GM19099 (cell line): ENCODE data around the gene HIP1.
A peak's percentile ranks its signal among the peaks of the same experiment; 100 is the strongest.
"Not testable (repeated sequence)": the region's sequence is repeated elsewhere in the genome, so short reads cannot be mapped to it uniquely, and the experiment has no call there.

Experiments used
- POLR2A ChIP-seq: IDR thresholded peaks from 3 replicates; pipeline ENCODE4 v1.6.1; 2011; ENCODE audit warnings: low read depth; ENCODE audit not compliant: insufficient read length; ENCODE audit errors: extremely low read depth

HIP1 gene

DNA sequence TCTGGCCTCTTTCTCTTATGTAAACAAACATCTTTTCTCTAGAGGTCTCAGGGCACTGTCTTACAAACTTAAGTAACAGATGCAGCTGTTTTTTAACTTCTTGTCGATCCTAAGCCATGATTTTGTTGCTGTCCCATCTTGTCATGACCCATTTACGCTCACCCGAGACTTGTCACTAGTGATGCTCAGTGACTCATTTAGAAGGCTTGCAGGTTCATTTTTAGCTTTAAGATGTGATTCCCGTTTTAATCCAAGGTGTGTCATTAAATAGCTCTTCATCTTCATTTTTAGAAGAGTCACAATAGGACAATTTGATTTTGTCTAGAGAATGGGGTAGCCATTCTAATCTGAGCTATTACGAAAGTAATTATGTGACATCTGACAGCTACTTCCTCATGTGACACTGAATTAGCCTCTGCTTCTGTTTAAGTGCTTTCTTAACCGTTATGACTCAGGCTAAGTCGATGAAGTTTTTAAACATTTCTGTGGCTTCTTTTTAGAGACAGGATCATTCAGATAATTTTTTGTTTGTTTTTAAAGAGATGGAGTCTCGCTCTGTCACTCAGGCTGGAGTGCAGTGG lies 203.9 kb downstream of the HIP1 start:
- no peak for TF ChIP-seq POLR2A

DNA sequence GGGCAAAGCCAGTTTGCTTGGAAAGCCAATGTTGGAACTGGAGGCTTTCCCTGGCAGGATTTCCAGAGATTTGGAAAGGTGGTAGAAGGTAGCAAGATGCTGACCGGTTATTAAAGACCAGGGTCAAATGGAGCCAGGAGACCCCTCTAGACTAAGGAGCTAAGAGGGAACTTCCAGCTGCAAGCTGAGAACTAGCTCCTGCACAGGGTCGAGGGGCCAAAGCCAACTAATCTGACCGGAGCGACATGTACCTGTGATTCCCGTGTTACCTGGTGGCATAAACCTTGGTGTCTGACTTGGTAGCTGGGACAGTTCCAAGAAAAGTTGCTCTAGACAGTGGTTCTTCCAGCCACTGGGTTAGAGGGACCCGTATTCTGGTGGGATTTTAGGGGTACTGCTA lies 204.8 kb downstream of the HIP1 start:
- no peak for TF ChIP-seq POLR2A

DNA sequence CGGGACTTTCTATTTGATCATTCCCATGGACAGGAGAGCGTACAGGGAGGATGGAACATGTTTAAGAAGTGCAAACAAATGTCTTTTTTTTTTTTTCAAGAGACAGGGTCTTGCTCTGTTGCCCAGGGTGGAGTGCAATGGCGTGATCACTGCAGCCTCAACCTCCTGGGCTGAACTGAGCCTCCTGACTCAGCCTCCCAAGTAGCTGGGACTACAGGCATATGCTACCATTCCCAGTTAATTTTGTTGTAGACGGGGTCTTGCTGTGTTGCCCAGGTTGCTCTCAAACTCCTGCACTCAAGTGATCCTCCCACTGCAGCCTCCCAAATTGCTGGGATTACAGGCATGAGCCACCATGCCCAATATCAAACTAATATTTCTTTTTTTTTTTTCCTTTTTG lies 206.1 kb downstream of the HIP1 start:
- TF ChIP-seq POLR2A = no peak

DNA sequence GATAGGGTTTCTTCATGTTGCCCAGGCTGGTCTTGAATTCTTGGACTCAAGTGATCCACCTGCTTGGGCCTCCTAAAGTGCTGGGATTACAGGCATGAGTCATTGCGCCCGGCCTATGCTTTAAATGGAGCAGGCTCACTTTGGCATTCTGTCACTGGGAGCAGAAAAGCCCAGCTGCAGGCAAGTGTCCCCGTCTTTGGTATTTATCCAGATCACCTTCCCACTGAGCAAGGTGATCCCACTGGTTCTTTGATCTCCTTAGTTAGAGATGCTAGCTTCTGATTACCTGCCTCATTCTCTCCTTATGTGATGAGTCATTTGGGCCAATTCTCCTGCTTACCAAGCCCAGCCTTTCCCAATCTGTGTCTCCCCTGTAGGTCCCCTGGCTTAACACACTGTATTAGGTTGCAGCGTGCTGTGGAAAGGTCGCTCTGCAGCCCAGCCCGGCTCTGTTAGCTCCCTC lies 207.4 kb downstream of the HIP1 start:
- TF ChIP-seq POLR2A = no peak

DNA sequence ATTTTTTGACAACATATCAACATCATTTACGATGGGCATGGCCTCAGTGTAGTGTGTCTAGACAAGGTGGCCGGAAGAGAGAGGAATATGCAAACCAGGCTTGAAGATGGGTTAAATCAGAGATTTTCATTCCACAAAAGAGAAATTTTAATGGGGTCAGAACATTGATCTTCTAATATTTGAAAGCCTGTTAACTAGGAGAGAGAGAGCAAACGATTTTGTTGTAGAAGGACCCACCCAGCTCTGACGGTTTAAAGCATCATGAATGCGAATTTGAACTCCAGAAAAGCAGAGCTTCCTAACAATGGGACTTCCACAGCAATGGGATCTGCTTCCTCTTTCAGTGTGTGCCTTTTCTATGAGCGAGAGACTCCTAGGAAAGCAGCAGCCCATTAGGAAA lies 246.7 kb downstream of the HIP1 start, which contains the start of gene SPDYE5:
Gene SPDYE5 (plus strand): TSS at position 301 of the 400 bp plus-strand sequence. CDS start 1,728 bp downstream, outside the sequence.
- TF ChIP-seq POLR2A = not testable (repeated sequence)

DNA sequence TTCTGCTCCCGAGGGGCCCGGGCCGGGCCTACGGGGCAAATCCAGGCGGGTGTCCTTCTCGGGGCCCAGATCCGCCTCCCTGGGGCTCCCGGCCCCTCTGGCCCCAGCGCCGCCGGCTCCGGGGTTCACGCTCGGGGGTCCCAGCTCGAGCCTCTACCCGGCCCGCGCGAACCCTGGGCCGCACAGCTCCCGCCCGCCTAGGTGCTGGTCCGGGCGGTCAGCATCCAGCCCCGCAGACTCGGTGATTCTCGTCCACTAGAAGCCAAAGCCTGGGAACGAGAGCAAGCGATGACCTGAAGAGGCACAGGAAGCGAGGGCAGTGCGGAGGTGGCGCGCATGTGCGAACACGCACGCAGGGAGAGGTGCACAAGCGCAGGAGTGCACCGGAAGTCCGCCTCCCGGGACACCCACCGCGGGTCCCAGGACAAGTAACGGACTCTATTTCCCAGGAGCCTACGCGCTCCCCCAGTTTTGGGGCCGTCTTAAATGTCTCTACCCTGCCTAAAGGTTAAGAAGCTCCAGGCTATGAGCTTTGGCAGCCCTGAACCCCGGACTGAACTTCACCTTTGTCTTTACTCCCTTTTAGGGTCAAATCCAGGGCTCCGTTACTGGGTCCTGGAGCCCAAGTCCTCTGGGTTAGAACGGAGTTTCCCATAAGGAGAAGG lies 252.6 kb downstream of the HIP1 start, which contains the start of gene POM121C:
Gene POM121C (minus strand): TSS at position 321 of the 665 bp plus-strand sequence. CDS start 44,803 bp downstream, outside the sequence.
- TF ChIP-seq POLR2A = peak; percentile 75
